Astrocyte (in vitro differentiated cells and primary cell): ENCODE measurements around the gene HMG20A. TPM values are rescaled to one million over a fixed set of nuclear protein-coding genes. Genes with fewer than 3 reads are reported as not detected.

Experiments
- DNase-seq: peaks from one replicate; pipeline ENCODE4 v3.0.0-alpha.2; 2010; ENCODE audit warnings: low read depth
- FAIRE-seq: peaks from 2 replicates; lab custom pipeline; 2011; peaks lifted over from hg19 to GRCh38; lab: Jason Lieb, UNC
- H2AFZ ChIP-seq: 2 replicates; pipeline ENCODE4 v1.6.0; 2012; ENCODE audit warnings: low read depth, low read length, inconsistent platforms
- H3K27ac ChIP-seq: 2 replicates; pipeline ENCODE4 v1.5.1; 2011; ENCODE audit warnings: low read depth, low read length, inconsistent platforms
- H3K27me3 ChIP-seq: 2 replicates; pipeline ENCODE4 v1.6.0; 2011; ENCODE audit warnings: low read length, inconsistent platforms; ENCODE audit not compliant: insufficient read depth
- H3K36me3 ChIP-seq: 2 replicates; pipeline ENCODE4 v1.5.1; 2011; ENCODE audit warnings: low read length, inconsistent platforms; ENCODE audit not compliant: insufficient read depth
- H3K4me1 ChIP-seq: 2 replicates; pipeline ENCODE4 v1.5.1; 2011; ENCODE audit warnings: low read length, inconsistent platforms; ENCODE audit not compliant: insufficient read depth
- H3K4me2 ChIP-seq: 2 replicates; pipeline ENCODE4 v1.6.0; 2012; ENCODE audit warnings: low read length, inconsistent platforms
- H3K4me3 ChIP-seq: 2 replicates; pipeline ENCODE4 v1.5.1; 2011; ENCODE audit warnings: low read depth, mild to moderate bottlenecking, low read length, inconsistent platforms; ENCODE audit not compliant: insufficient read depth
- H3K79me2 ChIP-seq: 2 replicates; pipeline ENCODE4 v1.6.0; 2012; ENCODE audit warnings: mild to moderate bottlenecking, low read length, inconsistent platforms; ENCODE audit not compliant: insufficient read depth
- H3K9ac ChIP-seq: 2 replicates; pipeline ENCODE4 v1.6.0; 2012; ENCODE audit warnings: mild to moderate bottlenecking, low read length, inconsistent platforms
- H3K9me3 ChIP-seq: 2 replicates; pipeline ENCODE4 v1.5.1; 2012; ENCODE audit warnings: low read depth, mild to moderate bottlenecking, low read length, inconsistent platforms; ENCODE audit not compliant: insufficient read depth
- H4K20me1 ChIP-seq: 2 replicates; pipeline ENCODE4 v1.6.0; 2012; ENCODE audit warnings: low read length, inconsistent platforms; ENCODE audit not compliant: insufficient read depth
- H3K27ac Mint-ChIP-seq: one replicate; pipeline ENCODE4 v1.8.0; 2021; ENCODE audit warnings: mild to moderate bottlenecking, mixed read lengths; ENCODE audit not compliant: unreplicated experiment
- H3K27me3 Mint-ChIP-seq: one replicate; pipeline ENCODE4 v1.8.0; 2021; ENCODE audit warnings: low read depth, mixed read lengths; ENCODE audit not compliant: unreplicated experiment
- H3K36me3 Mint-ChIP-seq: one replicate; pipeline ENCODE4 v1.8.0; 2021; ENCODE audit warnings: low read depth, mixed read lengths; ENCODE audit not compliant: unreplicated experiment
- H3K4me1 Mint-ChIP-seq: one replicate; pipeline ENCODE4 v1.8.0; 2021; ENCODE audit warnings: low read depth, mixed read lengths; ENCODE audit not compliant: unreplicated experiment
- H3K4me3 Mint-ChIP-seq: one replicate; pipeline ENCODE4 v1.8.0; 2021; ENCODE audit warnings: mild to moderate bottlenecking, moderate library complexity, mixed read lengths; ENCODE audit not compliant: unreplicated experiment
- H3K9me3 Mint-ChIP-seq: one replicate; pipeline ENCODE4 v1.8.0; 2021; ENCODE audit warnings: mild to moderate bottlenecking, mixed read lengths; ENCODE audit not compliant: unreplicated experiment
- EZH2 ChIP-seq: IDR thresholded peaks from 2 replicates; pipeline ENCODE4 v1.6.1; 2012; ENCODE audit warnings: mild to moderate bottlenecking, low read length, inconsistent platforms; ENCODE audit not compliant: insufficient read depth
- total RNA-seq: library from RNA; stranded (reverse); gene quantifications from 2 replicates; pipeline ENCODE4 v1.2.1, GENCODE V29; 2021
- TF ChIP-seq, protein P1 (sequence below): IDR thresholded peaks from 2 replicates; pipeline ENCODE4 v1.5.1; 2011; ENCODE audit warnings: low read depth, mild to moderate bottlenecking, inconsistent platforms, low read length, moderate library complexity; ENCODE audit not compliant: insufficient read depth

Gene HMG20A
- total RNA-seq, 1 donor from 2014 or later = 47.4 TPM

DNA sequence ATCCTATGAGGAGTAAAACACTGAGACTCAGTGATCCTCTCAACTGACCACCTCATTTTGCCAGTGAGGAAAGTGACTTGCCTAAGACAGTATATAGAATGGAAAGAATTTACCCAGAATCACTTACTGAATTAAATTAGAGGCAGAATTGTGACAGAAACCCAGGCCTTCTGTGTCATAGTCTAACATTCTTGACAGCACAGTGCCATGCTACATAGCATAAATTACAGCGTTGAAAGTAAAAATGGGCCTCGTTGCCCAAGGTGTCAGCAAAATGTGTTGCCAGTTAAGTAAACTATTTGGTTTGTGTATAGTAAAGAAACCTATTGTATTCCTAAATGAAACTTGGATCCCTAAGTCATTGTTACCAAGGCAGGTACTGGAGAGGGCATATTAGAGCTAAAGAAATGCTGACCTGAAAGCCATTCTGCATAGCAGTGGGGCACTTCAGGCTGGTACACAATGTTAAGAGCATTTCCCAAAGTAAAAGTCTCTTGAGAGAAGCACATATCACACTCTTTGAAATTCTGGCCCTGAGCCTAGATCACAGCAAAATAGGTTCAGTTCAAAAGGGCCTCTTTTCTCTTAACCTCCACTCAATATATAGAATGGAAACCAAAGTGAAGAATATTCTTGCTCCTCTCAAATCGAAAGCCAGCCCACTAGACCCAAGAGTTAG, 53.8 kb downstream of the HMG20A start:
- Mint-ChIP-seq H3K27ac (no peak overlapping the region), H3K9me3 (no peaks in the 10 kb centered on the region), H3K4me3 (no peak overlapping the region), H3K27me3 (no peaks in the 10 kb centered on the region), H3K36me3 (peaks cover 21% of the 10 kb centered on the region), H3K4me1 (peaks cover 20% of the 10 kb centered on the region)
- Histone ChIP-seq H3K4me1 (no peaks in the 10 kb centered on the region), H3K36me3 (peaks cover 14% of the 10 kb centered on the region), H2AFZ (no peak overlapping the region), H3K4me3 (no peak overlapping the region), H3K79me2 (no peaks in the 10 kb centered on the region), H3K9ac (no peak overlapping the region), H3K4me2 (no peak overlapping the region), H4K20me1 (peaks cover 3% of the 10 kb centered on the region), H3K9me3 (no peaks in the 10 kb centered on the region), H3K27me3 (no peaks in the 10 kb centered on the region), H3K27ac (no peak overlapping the region)
- FAIRE-seq (no peak), DNase-seq (no peak)
- TF ChIP-seq, protein P1, sequence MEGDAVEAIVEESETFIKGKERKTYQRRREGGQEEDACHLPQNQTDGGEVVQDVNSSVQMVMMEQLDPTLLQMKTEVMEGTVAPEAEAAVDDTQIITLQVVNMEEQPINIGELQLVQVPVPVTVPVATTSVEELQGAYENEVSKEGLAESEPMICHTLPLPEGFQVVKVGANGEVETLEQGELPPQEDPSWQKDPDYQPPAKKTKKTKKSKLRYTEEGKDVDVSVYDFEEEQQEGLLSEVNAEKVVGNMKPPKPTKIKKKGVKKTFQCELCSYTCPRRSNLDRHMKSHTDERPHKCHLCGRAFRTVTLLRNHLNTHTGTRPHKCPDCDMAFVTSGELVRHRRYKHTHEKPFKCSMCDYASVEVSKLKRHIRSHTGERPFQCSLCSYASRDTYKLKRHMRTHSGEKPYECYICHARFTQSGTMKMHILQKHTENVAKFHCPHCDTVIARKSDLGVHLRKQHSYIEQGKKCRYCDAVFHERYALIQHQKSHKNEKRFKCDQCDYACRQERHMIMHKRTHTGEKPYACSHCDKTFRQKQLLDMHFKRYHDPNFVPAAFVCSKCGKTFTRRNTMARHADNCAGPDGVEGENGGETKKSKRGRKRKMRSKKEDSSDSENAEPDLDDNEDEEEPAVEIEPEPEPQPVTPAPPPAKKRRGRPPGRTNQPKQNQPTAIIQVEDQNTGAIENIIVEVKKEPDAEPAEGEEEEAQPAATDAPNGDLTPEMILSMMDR = no peak
- no peak for TF ChIP-seq EZH2

DNA sequence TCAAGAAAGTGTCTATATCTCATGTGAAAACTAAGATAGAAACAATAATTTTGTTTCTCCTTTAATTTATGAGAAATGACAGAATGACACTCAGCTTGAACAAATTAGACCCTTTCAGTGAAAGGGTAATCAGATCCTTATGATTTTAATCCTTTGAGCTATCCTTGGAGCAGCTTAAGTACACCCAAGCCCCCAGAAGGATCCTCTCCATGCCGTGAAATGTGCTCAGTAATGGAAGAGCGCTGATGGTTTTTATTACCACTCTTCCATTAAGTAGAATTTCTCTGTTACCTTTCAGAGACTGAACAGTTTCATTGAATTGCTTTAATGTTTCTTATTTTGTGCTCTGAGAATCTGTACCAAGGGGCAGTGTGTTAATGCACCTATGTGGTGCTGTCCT, 54.3 kb downstream of the HMG20A start:
- no peaks in the 10 kb centered on the region for H3K4me1 ChIP-seq
- Mint-ChIP-seq H3K4me3 (no peak overlapping the region), H3K27me3 (no peaks in the 10 kb centered on the region), H3K36me3 (peaks cover 21% of the 10 kb centered on the region), H3K4me1 (peaks cover 20% of the 10 kb centered on the region), H3K9me3 (no peaks in the 10 kb centered on the region), H3K27ac (no peak overlapping the region)
- no peak overlapping the region for H3K27ac ChIP-seq
- no peaks in the 10 kb centered on the region for H3K9me3 ChIP-seq
- H3K9ac ChIP-seq = no peak overlapping the region
- DNase-seq (no peak), FAIRE-seq (no peak)
- peaks cover 16% of the 10 kb centered on the region for H3K36me3 ChIP-seq
- peaks cover 3% of the 10 kb centered on the region for H4K20me1 ChIP-seq
- no peaks in the 10 kb centered on the region for H3K27me3 ChIP-seq
- no peak overlapping the region for H3K4me2 ChIP-seq
- H3K4me3 ChIP-seq = no peak overlapping the region
- no peak overlapping the region for H2AFZ ChIP-seq
- H3K79me2 ChIP-seq = no peaks in the 10 kb centered on the region
- TF ChIP-seq, protein P1 = no peak
- no peak for TF ChIP-seq EZH2

DNA sequence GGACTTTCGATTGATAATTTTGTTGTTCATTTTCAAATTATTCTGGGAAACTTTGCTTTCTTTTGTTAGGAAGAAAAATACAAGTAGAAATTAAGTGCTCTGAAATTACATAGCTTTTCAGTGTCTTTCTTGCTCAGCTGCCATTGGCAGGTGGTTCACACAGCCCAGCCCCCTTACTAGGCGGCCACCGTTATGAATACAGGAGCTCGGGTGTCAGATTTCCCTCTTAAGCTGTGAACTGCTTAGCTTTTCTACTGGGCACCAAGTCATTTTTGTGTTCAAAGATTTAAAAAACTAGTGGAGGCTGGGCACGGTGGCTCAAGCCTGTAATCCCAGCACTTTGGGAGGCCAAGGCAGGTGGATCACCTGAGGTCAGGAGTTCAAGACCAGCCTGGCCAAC, 55.2 kb downstream of the HMG20A start:
- Mint-ChIP-seq H3K4me3 (no peak overlapping the region), H3K9me3 (no peaks in the 10 kb centered on the region), H3K27me3 (no peaks in the 10 kb centered on the region), H3K27ac (no peak overlapping the region), H3K4me1 (peaks cover 16% of the 10 kb centered on the region), H3K36me3 (peaks cover 19% of the 10 kb centered on the region)
- no peak for TF ChIP-seq EZH2
- TF ChIP-seq, protein P1 = no peak
- Histone ChIP-seq H4K20me1 (peaks cover 3% of the 10 kb centered on the region), H3K9ac (no peak overlapping the region), H3K79me2 (no peaks in the 10 kb centered on the region), H3K9me3 (no peaks in the 10 kb centered on the region), H3K36me3 (peaks cover 12% of the 10 kb centered on the region), H3K4me2 (no peak overlapping the region), H3K4me1 (peaks cover 1% of the 10 kb centered on the region), H2AFZ (no peak overlapping the region), H3K4me3 (no peak overlapping the region), H3K27me3 (no peaks in the 10 kb centered on the region), H3K27ac (no peak overlapping the region)
- FAIRE-seq = no peak
- DNase-seq = no peak
